GM12878 (cell line): Measurements from ENCODE around the gene UFL1. TPM values are rescaled to one million over a fixed set of nuclear protein-coding genes. Genes with fewer than 3 reads are reported as not detected.

Experiments
- ATAC-seq: fragments of 200-7000 bp; cut with Tn5 transposase; 3 replicates; pipeline ENCODE4 v1.9.1; 2020; ENCODE audit warnings: mild to moderate bottlenecking, moderate library complexity
- BruUV-seq: library from RNA; stranded (reverse); fragments of 400-500 nt; replicated peaks from 2 replicates; lab custom pipeline; 2021; lab: Mats Ljungman, UMichigan
- CTCF ChIA-PET: fragments of 300-600 bp; sonication (Branson Sonifier 250); formaldehyde crosslinking; extraction: SDS; loops from one replicate; lab custom pipeline; 2021; ENCODE audit warnings: inconsistent platforms; lab: Yijun Ruan, JAX
- POLR2A ChIA-PET: fragments of 350-600 bp; formaldehyde crosslinking; extraction: SDS; loops from one replicate; lab custom pipeline; 2021; ENCODE audit warnings: inconsistent platforms; lab: Charles Lee
- RAD21 ChIA-PET: fragments of 300-600 bp; sonication (Branson Sonifier 250); formaldehyde crosslinking; loops from one replicate; lab custom pipeline; 2023; ENCODE audit warnings: antibody characterized with exemption; ENCODE audit not compliant: unreplicated experiment; lab: Charles Lee
- SMC1A ChIA-PET: fragments of 300-600 bp; sonication (Branson Sonifier 250); formaldehyde crosslinking; loops from one replicate; lab custom pipeline; 2023; ENCODE audit not compliant: unreplicated experiment, uncharacterized antibody; lab: Charles Lee
- DNase-seq: peaks from one replicate; pipeline ENCODE4 v3.0.0-alpha.2; 2011; ENCODE audit warnings: low read depth, low spot score
- FAIRE-seq: peaks from 3 replicates; lab custom pipeline; 2011; peaks lifted over from hg19 to GRCh38; lab: Jason Lieb, UNC
- H2AFZ ChIP-seq: 2 replicates; pipeline ENCODE4 v1.6.0; 2011; ENCODE audit warnings: low read depth, low read length, control low read depth; ENCODE audit not compliant: control insufficient read depth
- H3K27ac ChIP-seq: 2 replicates; pipeline ENCODE4 v1.5.1; 2011; ENCODE audit warnings: control low read depth; ENCODE audit not compliant: control insufficient read depth, insufficient read depth
- H3K27me3 ChIP-seq, 2 experiments: replicated peaks in 1 of 2; 2 replicates each; pipeline versions ENCODE4 v1.6.0 to v1.6.1; 2011; ENCODE audit warnings: low read length in 1 of 2; ENCODE audit not compliant: control insufficient read depth in 2 of 2, insufficient read depth in 2 of 2
- H3K36me3 ChIP-seq, 2 experiments: 2 replicates each; pipeline ENCODE4 v1.5.1; 2011; ENCODE audit warnings: low read length in 1 of 2; ENCODE audit not compliant: control insufficient read depth in 2 of 2, insufficient read depth in 2 of 2
- H3K4me1 ChIP-seq: 2 replicates; pipeline ENCODE4 v1.6.1; 2011; ENCODE audit warnings: mild to moderate bottlenecking, low read length, moderate library complexity, mixed read lengths; ENCODE audit not compliant: control insufficient read depth, insufficient read depth
- H3K4me2 ChIP-seq: 2 replicates; pipeline ENCODE4 v1.6.0; 2011; ENCODE audit warnings: control low read depth; ENCODE audit not compliant: control insufficient read depth, insufficient read depth
- H3K4me3 ChIP-seq: fragments of 200-600 bp; sonication (generic); 2 replicates; pipeline ENCODE4 v1.5.1; 2016
- H3K79me2 ChIP-seq: 2 replicates; pipeline ENCODE4 v1.6.0; 2011; ENCODE audit warnings: low read length; ENCODE audit not compliant: control insufficient read depth, insufficient read depth
- H3K9ac ChIP-seq: 2 replicates; pipeline ENCODE4 v1.8.0; 2011; ENCODE audit warnings: low read length, control low read depth, mixed read lengths; ENCODE audit not compliant: control insufficient read depth, insufficient read depth
- H3K9me3 ChIP-seq: replicated peaks from 3 replicates; pipeline ENCODE4 v1.5.1; 2011; ENCODE audit warnings: mild to moderate bottlenecking, low read length; ENCODE audit not compliant: control insufficient read depth, insufficient read depth
- H4K20me1 ChIP-seq: 2 replicates; pipeline ENCODE4 v1.6.0; 2011; ENCODE audit not compliant: control insufficient read depth, insufficient read depth
- BMI1 ChIP-seq: fragments of 450-650 bp; IDR thresholded peaks from 2 replicates; pipeline ENCODE4 v1.6.1; 2016; ENCODE audit warnings: mild to moderate bottlenecking, moderate library complexity, borderline replicate concordance
- CEBPB ChIP-seq, 2 experiments: fragments of 150-350 bp in 1 of 2; IDR thresholded peaks; 2 replicates each; pipeline ENCODE4 v1.6.1; 2012 to 2014; ENCODE audit warnings: low read depth in 2 of 2, low read length in 2 of 2, borderline replicate concordance in 1 of 2, inconsistent platforms in 1 of 2
- EED ChIP-seq: sonication (generic); IDR thresholded peaks from 2 replicates; pipeline ENCODE4 v1.6.1; 2016; ENCODE audit warnings: antibody characterized with exemption, low read depth
- FOXK2 ChIP-seq: fragments of 450-650 bp; IDR thresholded peaks from 2 replicates; pipeline ENCODE4 v1.6.1; 2017; ENCODE audit warnings: mild to moderate bottlenecking, moderate library complexity
- HDGF ChIP-seq: fragments of 450-650 bp; IDR thresholded peaks from 2 replicates; pipeline ENCODE4 v1.6.1; 2016; ENCODE audit warnings: antibody characterized with exemption
- IKZF1 ChIP-seq: fragments of 450-650 bp; conservative IDR thresholded peaks from 2 replicates; pipeline ENCODE4 v1.6.1; 2017; ENCODE audit warnings: antibody characterized with exemption, mild to moderate bottlenecking
- IKZF2 ChIP-seq, 2 experiments: fragments of 450-650 bp; IDR thresholded peaks; 2 replicates each; pipeline ENCODE4 v1.6.1; 2017; ENCODE audit warnings: mild to moderate bottlenecking in 2 of 2, moderate library complexity in 2 of 2
- PAX5 ChIP-seq: IDR thresholded peaks from 2 replicates; pipeline ENCODE4 v1.6.1; 2011; ENCODE audit warnings: low read depth, low read length, borderline replicate concordance
- POLR2AphosphoS2 ChIP-seq: IDR thresholded peaks from 2 replicates; pipeline ENCODE4 v1.6.1; 2011; ENCODE audit warnings: low read depth, mild to moderate bottlenecking, low read length, improper control_type of control experiment, moderate library complexity
- RELA ChIP-seq: fragments of 450-650 bp; IDR thresholded peaks from 2 replicates; pipeline ENCODE4 v1.8.0; 2014; ENCODE audit warnings: borderline replicate concordance; ENCODE audit not compliant: partially characterized antibody
- SREBF1 ChIP-seq: IDR thresholded peaks from 2 replicates; pipeline ENCODE4 v1.6.1; 2012; ENCODE audit warnings: mild to moderate bottlenecking, low read length
- STAT1 ChIP-seq: fragments of 450-650 bp; conservative IDR thresholded peaks from 2 replicates; pipeline ENCODE4 v1.6.1; 2014; ENCODE audit warnings: antibody characterized with exemption, mild to moderate bottlenecking
- SUPT20H ChIP-seq: IDR thresholded peaks from 2 replicates; pipeline ENCODE4 v1.6.1; 2011; ENCODE audit warnings: low read depth, mild to moderate bottlenecking, low read length, moderate library complexity, borderline replicate concordance; ENCODE audit not compliant: control insufficient read depth
- ZNF274 ChIP-seq: IDR thresholded peaks from one replicate; pipeline ENCODE4 v1.8.0; 2011; ENCODE audit not compliant: insufficient read length, insufficient read depth
- WGBS: methylation state at CpG from one replicate; pipeline ENCODE4 v1.1.6; 2016; ENCODE audit warnings: low lambda C conversion rate; ENCODE audit not compliant: insufficient replicate concordance, insufficient coverage; ENCODE audit errors: missing lambda C conversion rate; 5-methylcytosine and 5-hydroxymethylcytosine counted together
- in situ Hi-C: fragments of 300-500 bp; cut with MboI; formaldehyde crosslinking; loops from 9 replicates; pipeline ENCODE4 v1.14.3; 2018; ENCODE audit warnings: mixed read lengths
- intact Hi-C: fragments of 100-400 bp; cut with micrococcal nuclease; formaldehyde crosslinking; loops from one replicate; pipeline ENCODE4 v1.14.2; 2022; ENCODE audit not compliant: unreplicated experiment
- polyA plus RNA-seq, 11 experiments: library from polyadenylated mRNA; depleted of rRNA in 4 of 11; unstranded in 6 of 11; stranded (reverse) in 5 of 11; fragments of >200 nt; fragmentation: Nextera tagmentation in 4 of 11; fragmentation: Illumina TruSeq in 1 of 11; extraction: Ambion mirVana in 4 of 11; extraction: Trizol in 1 of 11; gene quantifications; 1 replicate in 1 of 11; 2 replicates in 10 of 11; pipeline versions ENCODE4 v1.2.1 to v1.2.3, GENCODE V29; 2011 to 2016; ENCODE audit warnings: inconsistent platforms in 2 of 11, missing spikeins in 2 of 11, low read depth in 1 of 11
- total RNA-seq, 4 experiments: library from RNA; depleted of rRNA in 3 of 4; stranded (reverse); fragments of >200 nt in 3 of 4; fragmentation: Illumina TruSeq in 1 of 4; extraction: Trizol in 1 of 4; gene quantifications; 2 replicates each; pipeline versions ENCODE4 v1.2.1 to v1.2.3, GENCODE V29; 2013 to 2021
- TF ChIP-seq, protein P1 (sequence below): IDR thresholded peaks from 2 replicates; pipeline ENCODE4 v1.6.1; 2012; ENCODE audit warnings: low read depth, low read length, improper control_type of control experiment
- TF ChIP-seq, protein P2 (sequence below): fragments of 450-650 bp; IDR thresholded peaks from 2 replicates; pipeline ENCODE4 v1.6.1; 2017; ENCODE audit warnings: mild to moderate bottlenecking, moderate library complexity

The UFL1 gene
- total and polyA plus RNA-seq, 10 of the 15 experiments (the other 5 are each of a cell fraction or from before 2014, with no cell fraction given): 13.8 to 29.3 (median 24.4) TPM

DNA sequence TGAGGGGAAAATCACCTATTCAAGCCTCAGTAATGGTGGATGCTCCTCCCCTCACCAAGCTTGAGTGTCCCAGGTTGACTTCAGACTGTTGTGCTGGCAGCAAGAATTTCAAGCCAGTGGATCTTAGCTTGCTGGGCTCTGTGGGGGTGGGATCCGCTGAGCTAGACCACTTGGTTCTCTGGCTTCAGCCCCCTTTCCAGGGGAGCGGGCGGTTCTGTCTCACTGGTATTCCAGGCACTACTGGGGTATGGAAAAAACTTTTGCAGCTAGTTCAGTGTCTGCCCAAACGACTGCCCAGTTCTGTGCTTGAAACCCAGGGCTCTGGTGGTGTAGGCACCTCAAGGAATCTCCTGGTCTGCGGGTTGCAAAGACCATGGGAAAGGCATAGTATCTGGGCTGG, 42.9 kb upstream of the UFL1 start:
- Histone ChIP-seq H3K4me1 (no peaks in the 10 kb centered on the region), H3K4me2 (no peak overlapping the region), H4K20me1 (no peaks in the 10 kb centered on the region), H3K9me3 (no peaks in the 10 kb centered on the region), H3K9ac (no peak overlapping the region), H3K27me3 (no peaks in the 10 kb centered on the region), H3K36me3 (no peaks in the 10 kb centered on the region), H3K27ac (no peak overlapping the region), H3K79me2 (no peaks in the 10 kb centered on the region), H2AFZ (no peak overlapping the region), H3K4me3 (no peak overlapping the region)
- intact Hi-C loops (no loop called here), in situ Hi-C loops (no loop called here)
- no TSS peak for BruUV-seq
- CTCF ChIA-PET: no interaction called here
- SMC1A ChIA-PET: no interaction called here
- RAD21 ChIA-PET: no interaction called here
- ATAC-seq: no peak
- no peak for FAIRE-seq
- POLR2A ChIA-PET: no interaction called here
- no peak for DNase-seq
- WGBS: 62% methylated on average over 5 of the region's 5 CpGs
- no peak for TF ChIP-seq PAX5
- TF ChIP-seq ZNF274: no peak
- no peak for TF ChIP-seq HDGF
- TF ChIP-seq FOXK2: no peak
- TF ChIP-seq IKZF1: no peak
- TF ChIP-seq EED: no peak
- TF ChIP-seq IKZF2 (IDR thresholded peaks at IDR 0.05): no peak
- no peak for TF ChIP-seq POLR2AphosphoS2

DNA sequence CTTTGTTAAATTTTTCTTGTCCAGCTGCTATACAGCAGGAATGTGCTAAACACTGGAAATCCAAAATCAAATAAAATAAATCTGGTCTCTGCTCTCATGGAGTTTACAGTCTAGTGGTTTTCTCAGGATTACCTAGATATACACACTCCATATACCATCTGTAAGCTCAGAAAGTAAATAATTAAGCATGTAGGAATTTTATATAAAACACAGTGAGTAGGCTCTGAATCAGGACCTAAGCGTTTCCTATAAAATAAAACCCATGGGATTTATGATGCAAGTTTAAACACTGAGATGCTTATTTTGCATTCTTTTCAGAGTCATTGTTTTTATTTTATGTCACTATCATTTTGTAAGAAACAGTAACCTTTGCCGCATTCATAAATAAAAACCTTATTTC, 29.7 kb upstream of the UFL1 start:
- ChIA-PET CTCF (no interaction called here), SMC1A (interaction anchor here (0.7 kb wide), 1 partner anchor 121 kb away, joined by 3 read pairs; no protein-coding TSS in a partner anchor), RAD21 (no interaction called here), POLR2A (no interaction called here)
- DNase-seq: no peak
- Histone ChIP-seq H3K4me1 (no peaks in the 10 kb centered on the region), H2AFZ (no peak overlapping the region), H3K79me2 (no peaks in the 10 kb centered on the region), H3K27ac (no peak overlapping the region), H3K9me3 (no peaks in the 10 kb centered on the region), H4K20me1 (no peaks in the 10 kb centered on the region), H3K9ac (no peak overlapping the region), H3K36me3 (no peaks in the 10 kb centered on the region), H3K27me3 (no peaks in the 10 kb centered on the region), H3K4me3 (no peak overlapping the region), H3K4me2 (no peak overlapping the region)
- FAIRE-seq: no peak
- no TSS peak for BruUV-seq
- in situ Hi-C loops: no loop called here
- WGBS: 98% methylated on average over 2 of the region's 2 CpGs
- ATAC-seq: no peak
- intact Hi-C loops: no loop called here
- TF ChIP-seq STAT1 (no peak), CEBPB (IDR thresholded peaks at IDR 0.05; ENCODE audit: borderline replicate concordance in 1 of 2, low read depth in 2 of 2, low read length in 2 of 2) (no peak), BMI1 (no peak), SREBF1 (no peak), SUPT20H (no peak), IKZF1 (no peak), RELA (no peak)
- TF ChIP-seq, protein P1, sequence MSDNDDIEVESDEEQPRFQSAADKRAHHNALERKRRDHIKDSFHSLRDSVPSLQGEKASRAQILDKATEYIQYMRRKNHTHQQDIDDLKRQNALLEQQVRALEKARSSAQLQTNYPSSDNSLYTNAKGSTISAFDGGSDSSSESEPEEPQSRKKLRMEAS: no peak
- TF ChIP-seq, protein P2, sequence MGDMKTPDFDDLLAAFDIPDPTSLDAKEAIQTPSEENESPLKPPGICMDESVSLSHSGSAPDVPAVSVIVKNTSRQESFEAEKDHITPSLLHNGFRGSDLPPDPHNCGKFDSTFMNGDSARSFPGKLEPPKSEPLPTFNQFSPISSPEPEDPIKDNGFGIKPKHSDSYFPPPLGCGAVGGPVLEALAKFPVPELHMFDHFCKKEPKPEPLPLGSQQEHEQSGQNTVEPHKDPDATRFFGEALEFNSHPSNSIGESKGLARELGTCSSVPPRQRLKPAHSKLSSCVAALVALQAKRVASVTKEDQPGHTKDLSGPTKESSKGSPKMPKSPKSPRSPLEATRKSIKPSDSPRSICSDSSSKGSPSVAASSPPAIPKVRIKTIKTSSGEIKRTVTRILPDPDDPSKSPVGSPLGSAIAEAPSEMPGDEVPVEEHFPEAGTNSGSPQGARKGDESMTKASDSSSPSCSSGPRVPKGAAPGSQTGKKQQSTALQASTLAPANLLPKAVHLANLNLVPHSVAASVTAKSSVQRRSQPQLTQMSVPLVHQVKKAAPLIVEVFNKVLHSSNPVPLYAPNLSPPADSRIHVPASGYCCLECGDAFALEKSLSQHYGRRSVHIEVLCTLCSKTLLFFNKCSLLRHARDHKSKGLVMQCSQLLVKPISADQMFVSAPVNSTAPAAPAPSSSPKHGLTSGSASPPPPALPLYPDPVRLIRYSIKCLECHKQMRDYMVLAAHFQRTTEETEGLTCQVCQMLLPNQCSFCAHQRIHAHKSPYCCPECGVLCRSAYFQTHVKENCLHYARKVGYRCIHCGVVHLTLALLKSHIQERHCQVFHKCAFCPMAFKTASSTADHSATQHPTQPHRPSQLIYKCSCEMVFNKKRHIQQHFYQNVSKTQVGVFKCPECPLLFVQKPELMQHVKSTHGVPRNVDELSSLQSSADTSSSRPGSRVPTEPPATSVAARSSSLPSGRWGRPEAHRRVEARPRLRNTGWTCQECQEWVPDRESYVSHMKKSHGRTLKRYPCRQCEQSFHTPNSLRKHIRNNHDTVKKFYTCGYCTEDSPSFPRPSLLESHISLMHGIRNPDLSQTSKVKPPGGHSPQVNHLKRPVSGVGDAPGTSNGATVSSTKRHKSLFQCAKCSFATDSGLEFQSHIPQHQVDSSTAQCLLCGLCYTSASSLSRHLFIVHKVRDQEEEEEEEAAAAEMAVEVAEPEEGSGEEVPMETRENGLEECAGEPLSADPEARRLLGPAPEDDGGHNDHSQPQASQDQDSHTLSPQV: no peak
